Stimulated activated CD8-positive, alpha-beta memory T cell treated with anti-CD3 and anti-CD28 coated beads, Interleukin-12 subunit alpha, Interleukin-12 subunit beta, amount 100 ng/mL, for 4 hours (primary cell): ENCODE measurements around the gene ABHD12.
A peak's percentile ranks its signal among the peaks of the same experiment; 100 is the strongest.
"Not testable (repeated sequence)": the region's sequence is repeated elsewhere in the genome, so short reads cannot be mapped to it uniquely, and the experiment has no call there.

Experiments used
- DNase-seq: peaks from one replicate; pipeline ENCODE4 v3.0.0-alpha.2; 2020; ENCODE audit warnings: low read depth

ABHD12 gene

DNA sequence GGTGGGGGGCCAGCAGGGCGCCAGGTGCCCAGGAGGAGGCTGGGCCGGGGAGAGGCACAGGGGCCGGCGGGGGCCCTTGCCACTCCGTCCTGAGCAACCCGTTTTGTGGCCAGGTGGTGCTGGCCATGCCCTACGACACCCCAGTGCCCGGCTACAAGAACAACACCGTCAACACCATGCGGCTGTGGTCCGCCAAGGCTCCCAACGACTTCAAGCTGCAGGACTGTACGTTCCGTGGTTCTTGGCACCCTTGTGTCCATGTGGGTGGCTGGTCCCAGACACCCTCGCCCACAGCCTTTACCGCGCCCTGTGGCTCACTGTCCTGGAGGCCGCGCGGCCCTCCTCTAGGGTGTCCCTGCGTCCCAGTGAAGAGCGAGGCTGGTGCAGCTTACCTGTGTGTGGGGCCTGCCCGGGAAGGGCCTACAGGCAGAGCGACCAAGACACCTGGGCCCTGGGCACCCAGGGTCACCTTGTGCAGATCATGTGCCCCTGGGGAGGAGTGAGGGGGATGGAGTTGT is 114.0 kb downstream of the ABHD12 start:
- DNase-seq = no peak

DNA sequence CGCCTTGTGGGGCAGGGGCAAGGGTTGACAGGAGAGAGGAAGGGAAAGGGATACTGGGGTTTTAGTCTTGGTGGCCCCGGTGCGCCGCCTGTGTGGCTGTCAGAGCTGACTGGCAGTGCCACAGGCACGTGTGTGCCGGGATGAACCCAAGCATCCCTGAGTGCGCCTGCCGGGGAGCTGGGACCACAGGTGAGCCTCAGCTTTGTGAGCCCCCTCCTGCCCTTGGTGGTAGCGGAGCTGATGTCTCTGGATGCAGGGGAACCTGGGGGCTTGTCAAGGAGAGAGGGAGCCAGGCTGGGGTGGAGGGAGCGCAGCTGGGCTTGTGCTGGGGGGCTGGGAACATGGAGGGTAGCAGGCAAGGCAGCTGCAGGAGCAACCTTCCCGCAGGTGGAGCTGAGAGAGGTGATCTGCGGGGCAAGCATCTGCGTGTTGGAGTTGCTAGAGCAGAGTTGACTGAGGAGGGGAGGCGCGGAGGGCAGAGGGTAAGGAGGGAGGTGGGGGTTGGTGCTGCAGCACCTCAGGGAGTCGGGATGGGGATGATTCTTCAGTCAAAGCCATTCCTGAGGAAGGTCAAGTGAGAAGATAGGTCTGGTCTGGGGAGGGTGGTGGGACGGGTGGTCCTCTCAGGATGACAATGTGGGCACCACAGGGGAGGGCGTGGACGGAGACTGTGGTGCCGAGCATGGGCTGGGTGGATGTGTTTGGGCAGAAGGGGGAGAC is 114.7 kb downstream of the ABHD12 start:
- no peak for DNase-seq

DNA sequence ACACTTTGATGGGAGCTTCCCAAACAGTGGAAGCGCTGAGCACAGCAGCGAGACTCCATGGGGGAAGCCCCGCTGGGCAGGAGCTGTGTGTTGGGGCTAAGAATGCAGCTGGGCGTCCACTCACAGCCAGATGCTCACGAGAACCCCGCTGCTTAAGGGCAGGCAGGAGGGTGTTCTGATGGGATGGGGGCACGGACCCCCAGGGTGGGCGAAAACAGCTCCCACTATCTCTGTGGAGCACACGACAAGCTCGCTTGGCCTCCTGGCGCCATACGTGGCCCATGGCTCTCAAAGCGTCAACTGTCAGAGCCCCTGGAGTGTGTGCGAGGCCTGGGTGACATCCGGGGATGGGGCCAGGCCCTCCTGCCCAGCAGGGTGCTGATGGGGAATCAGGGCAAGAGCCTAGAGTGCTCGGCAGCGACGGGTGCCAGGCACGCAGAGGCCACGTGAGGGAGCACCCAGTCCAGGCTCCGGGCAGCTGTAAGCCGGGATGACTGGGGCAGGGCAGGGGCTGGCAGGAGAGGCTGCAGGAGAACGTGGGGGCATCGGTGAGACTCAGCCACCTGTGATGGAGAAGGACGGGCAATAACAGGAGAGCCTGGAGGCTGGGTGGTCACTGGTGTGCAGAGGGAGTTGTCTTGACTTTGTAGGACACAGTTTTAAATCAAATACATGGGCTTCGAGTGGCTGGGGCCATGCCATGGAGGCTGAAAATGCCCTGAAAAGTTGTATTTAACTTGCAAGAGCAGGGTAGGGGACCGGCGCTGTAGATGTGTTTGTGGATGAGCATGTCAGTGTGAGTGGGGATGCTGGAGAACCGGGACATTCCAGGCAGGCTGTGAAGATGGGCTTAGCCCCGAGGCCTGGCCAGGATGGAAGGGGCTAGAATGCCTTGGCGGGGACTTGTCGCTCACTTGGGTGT is 115.5 kb downstream of the ABHD12 start:
- no peak for DNase-seq

- DNase-seq = no peak
Measured at GRCh38 chr20:25274481-25274880, 116.2 kb downstream of the ABHD12 start.

DNA sequence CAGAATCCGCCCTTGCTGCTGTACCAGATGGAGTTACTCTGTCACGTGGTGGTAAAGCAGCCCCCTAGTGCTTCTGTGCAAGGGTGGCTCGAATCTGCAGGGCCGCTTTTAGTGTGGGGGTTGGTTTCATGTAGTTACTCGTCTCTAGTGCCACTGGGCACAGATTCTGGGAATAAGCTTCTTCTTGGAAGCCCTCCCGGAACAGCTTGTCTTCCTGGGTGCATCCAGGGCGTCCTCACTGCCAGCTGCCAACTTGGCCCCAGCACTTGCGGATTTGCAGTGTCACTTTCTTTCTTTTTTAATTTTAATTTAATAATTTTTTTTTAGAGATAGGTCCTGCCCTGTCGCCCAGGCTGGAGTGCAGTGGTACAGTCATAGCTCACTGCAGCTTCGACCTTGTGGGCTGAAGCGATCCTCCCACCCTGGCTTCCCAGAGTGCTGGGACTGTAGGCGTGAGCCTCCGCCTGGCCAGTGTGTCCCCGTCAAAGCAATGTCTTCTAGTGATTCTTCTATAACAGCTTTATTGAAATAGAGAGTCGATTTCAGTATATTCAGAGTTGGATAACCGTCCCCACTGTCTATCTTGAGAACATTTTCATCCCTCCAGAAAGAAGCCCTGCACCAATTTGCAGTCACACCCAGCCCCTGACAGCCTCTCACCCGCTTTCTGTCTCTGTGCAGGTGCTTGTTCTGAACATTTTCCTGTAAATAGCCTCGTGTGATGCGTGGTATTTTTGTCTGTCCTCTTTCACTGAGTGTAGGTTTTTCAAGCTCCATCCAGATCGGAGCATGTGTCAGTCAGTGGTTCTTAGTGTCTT is 116.9 kb downstream of the ABHD12 start:
- DNase-seq = no peak

DNA sequence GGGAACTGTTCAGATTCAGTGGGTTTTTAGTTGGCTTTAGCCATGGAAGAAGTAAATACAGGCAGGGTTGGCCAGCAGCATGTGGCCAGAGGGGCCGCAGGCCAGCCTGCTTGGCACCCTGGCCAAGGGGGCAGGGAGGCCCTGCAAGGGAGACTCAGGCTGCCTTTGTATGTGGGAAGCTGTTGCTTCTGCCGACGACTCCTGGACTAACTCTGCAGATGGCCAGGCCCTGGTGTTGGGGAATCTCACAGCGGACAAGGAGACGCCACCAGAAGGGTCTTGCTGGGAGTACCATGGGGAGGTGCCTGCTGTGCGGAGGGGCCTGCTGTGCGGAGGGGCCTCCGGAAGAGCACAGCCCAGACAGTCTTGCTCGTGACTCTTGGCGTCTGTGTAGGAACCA is 117.6 kb downstream of the ABHD12 start:
- DNase-seq = no peak

GRCh38 chr20:25272223-25273000 is 118.2 kb downstream of the ABHD12 start:
- DNase-seq = no peak

- no peak for DNase-seq
Measured at GRCh38 chr20:25271486-25272222, 119.0 kb downstream of the ABHD12 start.

DNA sequence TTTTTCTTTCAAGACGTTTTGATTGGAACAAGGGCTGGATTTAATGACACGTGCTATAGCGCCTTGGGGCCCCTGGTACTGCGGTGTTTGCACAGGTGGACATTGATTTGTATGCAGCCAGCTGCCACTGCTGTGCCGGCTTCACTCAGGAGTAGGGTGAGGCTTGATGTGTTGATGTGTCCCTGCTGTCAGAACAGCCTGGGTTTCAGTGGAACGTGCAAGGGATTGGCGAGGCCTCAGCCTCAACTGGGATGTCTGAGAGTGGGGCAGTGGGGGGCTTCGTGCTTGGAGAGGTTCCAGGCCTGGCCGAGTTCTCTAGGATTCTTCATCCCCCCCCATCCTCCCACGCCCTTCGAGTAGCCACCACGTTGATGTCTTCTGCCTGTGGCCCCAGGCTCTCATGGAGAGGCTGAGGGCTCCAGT is 119.8 kb downstream of the ABHD12 start:
- no peak for DNase-seq

GRCh38 chr20:25269833-25270170 is 120.8 kb downstream of the ABHD12 start:
- DNase-seq = no peak

GRCh38 chr20:25269057-25269832 is 121.4 kb downstream of the ABHD12 start:
- no peak for DNase-seq

DNA sequence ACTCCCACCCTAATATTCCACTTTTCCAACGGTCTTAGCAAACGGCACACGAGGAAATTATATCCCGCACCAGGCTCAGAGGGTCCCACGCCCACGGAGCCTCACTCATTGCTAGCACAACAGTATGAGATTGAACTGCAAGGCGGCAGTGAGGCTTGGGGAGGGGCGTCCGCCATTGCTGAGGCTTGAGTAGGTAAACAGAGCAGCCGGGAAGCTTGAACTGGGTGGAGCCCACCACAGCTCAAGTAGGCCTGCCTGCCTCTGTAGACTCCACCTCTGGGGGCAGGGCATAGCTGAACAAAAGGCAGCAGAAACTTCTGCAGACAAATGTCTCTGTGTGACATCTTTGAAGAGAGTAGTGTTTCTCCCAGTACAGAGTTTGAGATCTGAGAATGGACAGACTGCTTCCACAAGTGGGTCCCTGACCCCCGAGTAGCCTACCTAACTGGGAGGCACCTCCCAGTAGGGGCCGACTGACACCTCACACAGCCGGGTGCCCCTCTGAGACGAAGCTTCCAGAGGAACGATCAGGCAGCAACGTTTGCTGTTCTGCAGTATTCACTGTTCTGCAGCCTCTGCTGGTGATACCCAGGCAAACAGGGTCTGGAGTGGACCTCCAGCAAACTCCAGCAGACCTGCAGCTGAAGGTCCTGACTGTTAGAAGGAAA is 129.7 kb downstream of the ABHD12 start:
- not testable (repeated sequence) for DNase-seq

- DNase-seq = peak; percentile 17
Measured at GRCh38 chr20:25259788-25260254, 130.8 kb downstream of the ABHD12 start.

GRCh38 chr20:25259358-25259757 is 131.3 kb downstream of the ABHD12 start:
- no peak for DNase-seq

DNA sequence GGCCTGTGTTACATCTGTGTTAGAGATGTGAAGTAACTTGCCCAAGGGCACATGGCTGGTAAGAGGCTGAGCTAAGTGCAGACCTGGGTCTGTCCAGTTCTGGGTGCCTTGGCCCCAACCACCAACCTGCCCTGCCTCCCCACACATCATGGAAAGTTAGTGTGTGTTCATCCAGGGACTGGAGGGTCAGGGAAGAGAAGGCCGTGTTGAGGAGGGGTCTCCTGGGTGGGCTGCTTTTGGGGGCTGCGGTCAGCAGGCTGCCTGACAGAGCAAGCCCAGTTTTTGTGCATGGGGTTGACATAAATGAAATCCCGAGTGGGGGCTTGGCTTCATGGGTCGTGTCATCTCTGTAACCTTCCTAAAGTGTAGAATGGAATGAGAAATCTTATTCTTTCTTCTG is 131.8 kb downstream of the ABHD12 start:
- DNase-seq = no peak

DNA sequence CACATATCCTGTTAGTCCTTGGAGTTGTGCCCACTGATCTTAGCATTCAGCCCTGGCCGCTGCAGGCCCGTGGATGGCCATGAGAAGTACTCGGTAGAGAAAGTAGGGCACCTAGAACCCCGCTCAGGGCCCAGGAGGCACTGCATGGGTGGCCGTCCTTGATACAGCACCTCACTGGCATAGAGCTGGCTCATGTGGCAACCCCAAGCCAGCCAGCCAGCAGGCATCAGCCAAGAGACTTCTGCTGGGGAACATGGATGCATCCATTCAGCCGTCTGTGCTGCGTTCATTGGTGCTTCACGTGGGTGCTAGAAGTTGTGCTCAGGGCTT is 132.2 kb downstream of the ABHD12 start:
- DNase-seq = no peak

DNA sequence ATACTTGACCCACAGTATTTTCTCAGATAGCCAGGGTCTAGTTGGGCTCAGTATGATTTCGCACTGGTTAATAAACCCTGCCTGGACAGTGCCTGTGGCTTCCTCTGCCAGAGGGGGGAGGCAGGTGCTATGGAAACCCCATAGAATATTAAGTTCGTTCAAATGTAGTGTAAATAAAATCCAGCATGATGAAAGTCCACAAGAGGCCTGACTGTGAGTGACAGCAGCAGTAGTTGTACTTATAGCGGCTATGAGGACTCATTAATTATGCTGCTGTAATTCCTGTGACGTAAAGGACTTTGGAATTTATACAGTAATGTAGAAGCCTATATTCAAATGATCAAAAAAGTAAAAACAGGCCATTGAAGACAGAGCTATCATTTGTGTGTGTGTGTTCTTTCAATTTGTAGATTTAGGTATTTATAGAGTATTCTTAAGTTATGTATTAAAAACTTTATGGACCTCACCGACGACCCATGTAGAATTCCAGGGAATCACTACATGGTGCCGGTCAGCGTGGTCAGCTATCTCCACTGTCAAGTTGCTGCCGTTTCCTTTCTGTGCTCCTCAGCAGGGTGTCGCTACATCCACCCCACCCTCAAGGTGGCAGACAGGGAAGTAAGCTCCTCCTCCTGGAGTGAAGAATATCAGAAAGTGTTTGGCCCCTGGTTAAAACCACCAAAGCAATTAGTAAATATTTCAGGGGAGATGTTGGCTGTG is 132.7 kb downstream of the ABHD12 start:
- DNase-seq = no peak

- DNase-seq = no peak
Measured at GRCh38 chr20:25257130-25257529, 133.5 kb downstream of the ABHD12 start.
